Osteoblast (primary cell): ENCODE data around the gene SLC2A5. TPM values are rescaled to one million over a fixed set of nuclear protein-coding genes. Genes with fewer than 3 reads are reported as not detected.
A peak's percentile ranks its signal among the peaks of the same experiment; 100 is the strongest.
"Not testable (repeated sequence)": the region's sequence is repeated elsewhere in the genome, so short reads cannot be mapped to it uniquely, and the experiment has no call there.

ENCODE experiments used
- DNase-seq: peaks from one replicate; pipeline ENCODE4 v3.0.0; 2011; ENCODE audit warnings: low spot score, mixed read lengths; ENCODE audit not compliant: insufficient read length; ENCODE audit errors: missing footprints
- H2AFZ ChIP-seq: 2 replicates; pipeline ENCODE4 v1.6.0; 2011; ENCODE audit warnings: mild to moderate bottlenecking, low read length
- H3K27ac ChIP-seq: 2 replicates; pipeline ENCODE4 v1.5.1; 2011; ENCODE audit warnings: mild to moderate bottlenecking, low read depth, low read length, moderate library complexity
- H3K27me3 ChIP-seq: 2 replicates; pipeline ENCODE4 v1.6.0; 2012; ENCODE audit warnings: mild to moderate bottlenecking, control low read depth, inconsistent platforms, low read length, moderate library complexity; ENCODE audit not compliant: insufficient read depth
- H3K36me3 ChIP-seq: 2 replicates; pipeline ENCODE4 v1.5.1; 2011; ENCODE audit warnings: mild to moderate bottlenecking, low read length, control low read depth, moderate library complexity; ENCODE audit not compliant: insufficient read depth
- H3K4me1 ChIP-seq: 2 replicates; pipeline ENCODE4 v1.5.1; 2011; ENCODE audit warnings: mild to moderate bottlenecking, low read length, control low read depth, moderate library complexity; ENCODE audit not compliant: insufficient read depth
- H3K4me2 ChIP-seq: 2 replicates; pipeline ENCODE4 v1.6.0; 2011; ENCODE audit warnings: mild to moderate bottlenecking, low read length; ENCODE audit not compliant: insufficient read depth
- H3K4me3 ChIP-seq: fragments of 200-600 bp; sonication (generic); 3 replicates; pipeline ENCODE4 v1.5.1; 2012; ENCODE audit warnings: mild to moderate bottlenecking, low read length, inconsistent platforms; ENCODE audit not compliant: insufficient read depth
- H3K79me2 ChIP-seq: 2 replicates; pipeline ENCODE4 v1.6.0; 2012; ENCODE audit warnings: mild to moderate bottlenecking, low read length, control low read depth, inconsistent platforms; ENCODE audit not compliant: insufficient read depth
- H3K9me3 ChIP-seq: 2 replicates; pipeline ENCODE4 v1.5.1; 2011; ENCODE audit warnings: low read depth, low read length, control low read depth
- H4K20me1 ChIP-seq: 2 replicates; pipeline ENCODE4 v1.6.0; 2012; ENCODE audit warnings: mild to moderate bottlenecking, low read length, control low read depth; ENCODE audit not compliant: insufficient read depth
- total RNA-seq: library from RNA; depleted of rRNA; stranded (reverse); fragments of >200 nt; gene quantifications from 2 replicates; pipeline ENCODE4 v1.2.3, GENCODE V29; 2012
- TF ChIP-seq, protein P1 (sequence below): IDR thresholded peaks from 2 replicates; pipeline ENCODE4 v1.5.1; 2011; ENCODE audit warnings: mild to moderate bottlenecking, low read depth, low read length, moderate library complexity; ENCODE audit errors: extremely low read depth

SLC2A5 gene
- total RNA-seq, 1 donor: 22.4 TPM

DNA sequence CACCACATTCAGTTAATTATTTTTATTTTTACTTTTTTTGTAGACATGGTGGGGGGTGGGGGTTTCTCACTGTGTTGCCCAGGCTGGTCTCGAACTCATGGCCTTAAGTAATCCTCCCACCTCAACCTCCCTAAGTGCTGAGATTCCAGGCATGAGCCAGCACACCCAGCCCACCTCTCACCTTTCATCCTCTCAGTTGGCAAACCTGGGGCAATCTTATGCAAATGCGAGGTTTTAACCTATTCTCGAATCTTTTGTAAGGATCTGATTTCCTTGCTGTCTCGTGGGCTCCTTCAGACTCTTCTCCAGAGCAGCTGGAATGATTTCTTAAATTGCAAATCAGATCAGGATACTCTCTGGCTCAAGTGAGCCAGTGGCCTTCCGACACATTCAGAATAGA is 36.1 kb downstream of the SLC2A5 start:
- TF ChIP-seq, protein P1, sequence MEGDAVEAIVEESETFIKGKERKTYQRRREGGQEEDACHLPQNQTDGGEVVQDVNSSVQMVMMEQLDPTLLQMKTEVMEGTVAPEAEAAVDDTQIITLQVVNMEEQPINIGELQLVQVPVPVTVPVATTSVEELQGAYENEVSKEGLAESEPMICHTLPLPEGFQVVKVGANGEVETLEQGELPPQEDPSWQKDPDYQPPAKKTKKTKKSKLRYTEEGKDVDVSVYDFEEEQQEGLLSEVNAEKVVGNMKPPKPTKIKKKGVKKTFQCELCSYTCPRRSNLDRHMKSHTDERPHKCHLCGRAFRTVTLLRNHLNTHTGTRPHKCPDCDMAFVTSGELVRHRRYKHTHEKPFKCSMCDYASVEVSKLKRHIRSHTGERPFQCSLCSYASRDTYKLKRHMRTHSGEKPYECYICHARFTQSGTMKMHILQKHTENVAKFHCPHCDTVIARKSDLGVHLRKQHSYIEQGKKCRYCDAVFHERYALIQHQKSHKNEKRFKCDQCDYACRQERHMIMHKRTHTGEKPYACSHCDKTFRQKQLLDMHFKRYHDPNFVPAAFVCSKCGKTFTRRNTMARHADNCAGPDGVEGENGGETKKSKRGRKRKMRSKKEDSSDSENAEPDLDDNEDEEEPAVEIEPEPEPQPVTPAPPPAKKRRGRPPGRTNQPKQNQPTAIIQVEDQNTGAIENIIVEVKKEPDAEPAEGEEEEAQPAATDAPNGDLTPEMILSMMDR: no peak
- Histone ChIP-seq H3K36me3 (no peaks in the 10 kb centered on the region), H4K20me1 (no peaks in the 10 kb centered on the region), H3K27me3 (peaks cover 4% of the 10 kb centered on the region), H3K4me2 (no peak overlapping the region), H3K79me2 (no peaks in the 10 kb centered on the region), H3K9me3 (peaks cover 9% of the 10 kb centered on the region), H2AFZ (no peak overlapping the region), H3K27ac (no peak overlapping the region), H3K4me1 (no peaks in the 10 kb centered on the region), H3K4me3 (no peak overlapping the region)
- peak; percentile 36 for DNase-seq

DNA sequence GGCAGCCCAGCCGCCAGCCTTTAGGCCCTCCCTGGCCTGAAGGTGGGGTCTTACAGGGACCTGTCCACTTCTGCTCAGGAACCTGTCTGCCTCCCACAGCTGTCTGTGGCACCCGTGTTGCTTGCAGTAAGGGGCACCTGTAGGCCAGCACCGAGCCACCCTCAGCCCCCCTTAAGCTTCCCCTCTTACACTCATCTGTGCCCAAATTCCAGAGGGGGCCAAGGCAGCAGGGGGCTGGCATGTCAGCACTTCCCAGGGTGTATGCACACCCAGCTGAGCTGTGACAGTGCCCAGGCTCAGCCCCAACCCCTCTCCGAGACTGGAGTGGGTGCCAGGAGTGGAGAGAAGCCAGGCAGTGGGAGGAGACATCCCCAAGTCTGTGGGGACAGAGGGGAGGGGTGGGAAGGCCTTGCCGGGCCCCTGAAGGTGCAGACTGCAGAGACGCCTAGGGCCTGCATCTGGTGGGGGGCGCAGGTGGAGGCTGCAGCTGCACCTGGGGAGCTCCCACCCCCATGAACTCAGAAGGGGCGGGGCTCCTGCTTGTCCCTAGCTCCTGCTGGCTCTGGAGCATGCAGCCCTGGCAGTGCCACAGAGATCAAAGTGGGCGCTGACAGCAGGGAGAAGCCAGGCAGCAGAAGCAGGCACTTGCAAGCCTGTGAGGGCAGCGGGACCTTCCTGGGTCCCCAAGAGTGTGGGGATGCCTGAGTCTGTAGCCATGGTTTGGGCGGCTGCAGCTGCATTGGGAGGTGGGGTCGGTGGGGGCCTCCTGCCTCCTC is 37.8 kb downstream of the SLC2A5 start:
- H4K20me1 ChIP-seq: no peaks in the 10 kb centered on the region
- H3K4me3 ChIP-seq: no peak overlapping the region
- TF ChIP-seq, protein P1: no peak
- peaks cover 4% of the 10 kb centered on the region for H3K27me3 ChIP-seq
- no peaks in the 10 kb centered on the region for H3K4me1 ChIP-seq
- H3K9me3 ChIP-seq: peaks cover 9% of the 10 kb centered on the region
- H3K4me2 ChIP-seq: no peak overlapping the region
- H3K36me3 ChIP-seq: no peaks in the 10 kb centered on the region
- H3K79me2 ChIP-seq: no peaks in the 10 kb centered on the region
- H3K27ac ChIP-seq: no peak overlapping the region
- no peak for DNase-seq
- H2AFZ ChIP-seq: no peak overlapping the region

DNA sequence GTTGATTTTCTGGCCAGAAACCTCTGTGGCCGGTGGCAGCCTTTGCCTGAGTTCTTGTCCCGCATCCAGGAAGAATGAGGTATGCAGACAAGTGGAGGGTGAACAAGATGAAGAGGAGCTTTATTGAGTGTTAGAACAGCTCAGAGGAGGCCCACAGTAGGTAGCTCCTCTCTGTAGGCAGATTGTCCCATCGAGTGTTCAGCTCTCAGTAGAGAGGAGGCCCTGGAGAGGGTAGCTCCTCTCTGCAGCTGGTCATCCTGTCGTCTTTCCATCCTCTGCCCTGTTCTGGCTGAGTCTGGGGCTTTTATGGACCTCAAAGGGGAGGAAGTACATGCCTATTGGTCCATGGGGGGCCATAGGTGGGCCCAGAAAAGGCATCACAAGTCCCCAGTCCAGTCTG is 38.4 kb downstream of the SLC2A5 start:
- H3K79me2 ChIP-seq, H4K20me1 ChIP-seq, H3K9me3 ChIP-seq, H2AFZ ChIP-seq, H3K4me3 ChIP-seq, H3K27ac ChIP-seq, H3K4me1 ChIP-seq, H3K36me3 ChIP-seq, H3K27me3 ChIP-seq, DNase-seq, H3K4me2 ChIP-seq: not testable (repeated sequence)

DNA sequence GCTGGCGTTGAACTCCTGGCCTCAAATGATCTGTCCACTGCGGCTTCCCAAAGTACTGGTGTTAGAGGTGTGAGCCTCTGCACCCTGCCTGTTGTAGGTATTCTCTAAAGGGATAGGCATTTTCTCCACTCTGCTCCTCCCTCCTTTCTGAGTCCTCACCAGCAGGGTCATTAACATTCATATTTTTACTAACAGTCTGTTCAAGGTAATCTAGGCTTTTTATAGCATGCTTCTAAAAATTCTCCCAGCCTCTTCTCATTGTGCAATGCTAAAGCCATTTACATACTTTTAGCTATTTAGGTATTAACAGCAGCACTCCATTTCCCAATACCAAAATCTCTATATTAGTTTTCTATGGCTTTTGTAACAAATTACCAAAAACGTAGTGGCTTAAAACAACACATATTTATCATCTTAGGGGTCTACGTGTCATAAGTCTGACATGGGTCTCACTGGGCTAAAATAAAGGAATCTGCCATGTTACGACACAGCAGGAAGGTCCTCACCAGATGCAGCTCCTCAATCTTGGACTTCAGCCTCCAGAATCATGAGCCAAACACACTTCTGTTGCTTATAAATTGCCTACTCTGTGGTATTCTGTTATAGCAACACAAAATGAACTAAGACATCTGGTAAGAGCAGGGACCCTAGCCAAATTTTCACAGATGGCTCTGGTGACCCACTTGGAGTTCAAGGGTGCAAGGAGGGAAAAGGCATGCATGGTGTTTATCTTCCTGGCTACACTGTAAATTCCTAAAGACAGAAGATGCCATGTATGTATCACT is 40.3 kb downstream of the SLC2A5 start:
- Histone ChIP-seq H3K36me3 (no peaks in the 10 kb centered on the region), H4K20me1 (no peaks in the 10 kb centered on the region), H3K79me2 (no peaks in the 10 kb centered on the region), H3K4me3 (no peak overlapping the region), H3K9me3 (peaks cover 5% of the 10 kb centered on the region), H3K4me1 (no peaks in the 10 kb centered on the region), H3K27me3 (peaks cover 4% of the 10 kb centered on the region), H2AFZ (no peak overlapping the region), H3K27ac (no peak overlapping the region), H3K4me2 (no peak overlapping the region)
- no peak for DNase-seq
- TF ChIP-seq, protein P1: no peak
